CD4-positive, alpha-beta T cell treated with Interleukin-6 at 100 ng/mL for 8 hours (primary cell): Measurements from ENCODE around the gene TADA1.
"Not testable (repeated sequence)": the region's sequence is repeated elsewhere in the genome, so short reads cannot be mapped to it uniquely, and the experiment has no call there.

Experiments
- DNase-seq: peaks from one replicate; pipeline ENCODE4 v3.0.0-alpha.2; 2020; ENCODE audit warnings: mixed read lengths, low spot score

Gene TADA1

GRCh38 chr1:166843769-166844596 lies 32.1 kb downstream of the TADA1 start:
- no peak for DNase-seq

GRCh38 chr1:166843322-166843721 lies 32.7 kb downstream of the TADA1 start:
- no peak for DNase-seq

GRCh38 chr1:166840309-166841274 lies 35.5 kb downstream of the TADA1 start:
- DNase-seq = no peak

- peak; percentile 34 for DNase-seq
These were observed 36.3 kb downstream of the TADA1 start for GRCh38 chr1:166839600-166840308.

GRCh38 chr1:166838766-166839599 lies 37.1 kb downstream of the TADA1 start, which contains the start of gene POGK:
Gene POGK, plus strand, starts transcription at chr1:166839475. Its CDS starts 1,482 bp downstream, at chr1:166840957.
- DNase-seq = peak; percentile 80

GRCh38 chr1:166836733-166837132 lies 39.3 kb downstream of the TADA1 start:
- DNase-seq = no peak

GRCh38 chr1:166829762-166830161 lies 46.3 kb downstream of the TADA1 start:
- DNase-seq = not testable (repeated sequence)

GRCh38 chr1:166827426-166827825 lies 48.6 kb downstream of the TADA1 start:
- no peak for DNase-seq

GRCh38 chr1:166822385-166822784 lies 53.7 kb downstream of the TADA1 start:
- DNase-seq = no peak

GRCh38 chr1:166819974-166820373 lies 56.1 kb downstream of the TADA1 start:
- DNase-seq = no peak

- DNase-seq = no peak
These were observed 61.5 kb downstream of the TADA1 start for GRCh38 chr1:166814611-166815010.

- DNase-seq = no peak
These were observed 62.4 kb downstream of the TADA1 start for GRCh38 chr1:166813508-166814223.

- DNase-seq = no peak
These were observed 64.4 kb downstream of the TADA1 start for GRCh38 chr1:166811691-166812090.

GRCh38 chr1:166808952-166809351 lies 67.1 kb downstream of the TADA1 start:
- DNase-seq = no peak
